ENCODE data around the gene SPRY4.
"Not testable (repeated sequence)": the region's sequence is repeated elsewhere in the genome, so short reads cannot be mapped to it uniquely, and the experiment has no call there.

Gene SPRY4

DNA sequence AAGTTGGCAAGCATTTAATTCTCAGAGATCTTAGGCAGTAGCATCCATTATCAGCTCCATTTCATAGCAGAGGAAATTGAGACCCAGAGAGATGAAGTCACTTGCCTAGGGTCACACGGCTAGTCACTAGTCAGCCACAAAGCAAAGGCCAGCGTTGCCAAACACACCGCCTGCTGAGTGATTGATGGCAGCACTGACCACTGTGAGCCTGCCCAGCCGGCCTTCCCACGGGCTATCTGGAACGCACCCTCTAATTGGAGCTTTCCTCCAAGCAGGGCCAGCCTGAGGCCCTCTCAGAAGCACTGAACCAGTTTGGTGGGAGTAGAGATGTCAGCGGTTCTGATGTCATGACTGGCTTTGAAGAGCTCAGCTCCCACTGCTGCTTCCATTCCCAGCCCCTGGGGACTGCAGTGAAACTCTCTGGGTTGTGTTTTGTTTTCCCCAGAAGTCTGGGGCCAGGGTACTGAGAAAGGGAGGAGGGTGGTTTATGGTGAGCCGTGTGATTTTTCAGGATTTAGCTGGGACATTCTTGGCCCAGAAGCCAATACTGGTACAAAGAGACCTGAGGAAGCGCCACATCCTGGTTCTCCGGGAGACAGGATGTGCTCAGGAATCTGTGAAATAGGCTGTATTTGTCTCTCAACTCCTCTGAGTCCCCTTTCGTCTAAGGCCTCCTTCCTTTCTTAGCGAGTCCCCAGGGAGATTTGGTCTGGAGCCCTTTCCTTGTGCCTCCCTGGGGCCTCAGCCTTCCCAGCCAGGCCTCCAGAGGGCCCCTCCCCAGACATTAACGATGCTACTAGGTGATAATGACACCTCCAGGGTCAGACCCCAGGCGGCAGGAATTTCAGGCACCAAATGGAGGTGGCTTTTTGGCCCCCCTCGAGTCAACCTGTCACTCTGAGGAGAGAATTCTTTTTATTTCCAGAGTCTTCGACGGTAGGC, 44.5 kb downstream of the SPRY4 start:
- no peak for TF ChIP-seq JUND (IDR thresholded peaks at IDR 0.05; ENCODE audit: low read depth)
- in situ Hi-C loops (cut with HindIII; ENCODE audit: low pct_unique_long_range_greater_than_20kb, low sequenced_read_pairs), result no loop called here
- DNase-seq (ENCODE audit: low read depth in 1 of 2, low spot score in 1 of 2), result peak in 1 of 2 experiments; percentile 90

DNA sequence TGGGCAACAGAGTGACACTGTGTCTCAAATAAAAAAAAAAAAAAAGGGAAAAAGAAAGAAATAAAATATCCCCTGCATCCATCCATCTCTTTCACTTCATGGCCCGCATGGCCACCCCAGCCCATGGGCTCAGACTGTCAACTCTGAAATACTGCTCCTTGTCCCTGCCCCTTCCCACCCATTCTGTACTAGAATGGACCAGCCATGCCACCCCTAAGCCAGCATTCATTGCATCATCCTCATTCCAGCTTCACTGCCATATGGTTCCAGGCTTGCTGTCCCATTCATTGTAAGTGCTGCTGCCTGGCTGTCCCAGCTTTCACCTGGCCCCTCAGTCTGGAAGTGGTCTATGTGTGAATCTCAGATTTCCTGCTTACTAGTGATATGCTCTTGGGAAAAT, 46.2 kb downstream of the SPRY4 start:
- in situ Hi-C loops (cut with HindIII; ENCODE audit: low pct_unique_long_range_greater_than_20kb, low sequenced_read_pairs), result no loop called here
- no peak for DNase-seq (ENCODE audit: low read depth in 1 of 2, low spot score in 1 of 2)
- TF ChIP-seq JUND (IDR thresholded peaks at IDR 0.05; ENCODE audit: low read depth), result no peak

DNA sequence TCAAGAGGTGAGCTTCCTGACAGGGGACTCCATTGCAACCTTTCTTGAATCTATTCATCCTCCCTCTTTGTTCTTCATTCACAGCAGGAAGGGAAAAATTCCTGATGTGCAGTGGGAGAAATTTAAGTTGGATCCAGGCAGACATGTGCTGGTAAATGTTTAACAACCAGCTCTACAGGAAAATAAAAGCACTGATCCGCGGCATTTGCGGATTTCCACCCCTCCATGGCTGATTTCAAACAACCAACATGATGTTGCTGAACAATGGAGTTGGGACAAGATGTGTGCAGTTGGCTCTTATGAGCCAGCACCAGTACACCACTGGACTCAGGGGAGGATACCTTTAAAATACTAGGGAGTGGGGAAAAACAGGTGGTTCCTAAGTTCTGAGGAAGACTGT, 47.0 kb downstream of the SPRY4 start:
- in situ Hi-C loops (cut with HindIII; ENCODE audit: low pct_unique_long_range_greater_than_20kb, low sequenced_read_pairs), result no loop called here
- no peak for DNase-seq (ENCODE audit: low read depth in 1 of 2, low spot score in 1 of 2)
- TF ChIP-seq JUND (IDR thresholded peaks at IDR 0.05; ENCODE audit: low read depth), result no peak

DNA sequence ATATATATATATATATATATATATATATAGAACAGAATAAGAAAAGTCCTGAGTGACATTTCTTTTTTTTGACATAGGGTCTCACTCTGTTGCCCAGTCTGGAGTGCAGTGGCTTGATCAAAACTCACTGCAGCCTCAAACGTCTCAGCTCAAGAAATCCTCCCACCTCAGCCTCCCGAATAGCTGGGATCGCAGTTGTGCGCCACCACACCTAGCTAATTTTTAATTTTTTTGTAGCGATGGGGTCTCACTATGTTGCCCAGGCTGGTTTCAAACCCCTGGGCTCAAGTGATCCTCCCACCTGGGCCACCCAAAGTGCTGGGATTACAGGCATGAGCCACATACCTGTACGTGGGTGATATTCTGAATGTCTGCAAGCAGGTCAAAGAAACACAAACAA, 48.3 kb downstream of the SPRY4 start:
- no peak for DNase-seq (ENCODE audit: low read depth in 1 of 2, low spot score in 1 of 2)
- TF ChIP-seq JUND (IDR thresholded peaks at IDR 0.05; ENCODE audit: low read depth), result no peak
- in situ Hi-C loops (cut with HindIII; ENCODE audit: low pct_unique_long_range_greater_than_20kb, low sequenced_read_pairs), result no loop called here

DNA sequence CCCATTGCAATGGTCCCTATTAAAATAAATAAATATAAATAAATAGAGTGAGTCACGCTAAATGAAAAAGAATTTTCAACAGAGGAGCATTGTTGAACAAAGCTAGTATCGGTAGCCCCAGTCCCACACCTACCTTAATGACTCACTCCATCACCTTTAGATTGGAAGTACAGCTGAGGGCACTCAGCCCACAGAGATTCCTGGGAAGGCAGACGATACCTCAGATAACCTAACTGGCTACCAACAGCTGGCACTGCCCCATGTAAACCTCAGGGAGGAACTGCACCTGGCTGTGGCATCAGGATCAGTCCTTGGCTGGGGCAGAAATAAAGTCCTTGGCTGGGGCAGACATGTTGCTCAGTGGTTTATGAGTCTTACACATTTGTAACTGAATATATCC, 49.3 kb downstream of the SPRY4 start:
- TF ChIP-seq JUND (IDR thresholded peaks at IDR 0.05; ENCODE audit: low read depth), result no peak
- DNase-seq (ENCODE audit: low read depth in 1 of 2, low spot score in 1 of 2), result no peak
- in situ Hi-C loops (cut with HindIII; ENCODE audit: low pct_unique_long_range_greater_than_20kb, low sequenced_read_pairs), result no loop called here

DNA sequence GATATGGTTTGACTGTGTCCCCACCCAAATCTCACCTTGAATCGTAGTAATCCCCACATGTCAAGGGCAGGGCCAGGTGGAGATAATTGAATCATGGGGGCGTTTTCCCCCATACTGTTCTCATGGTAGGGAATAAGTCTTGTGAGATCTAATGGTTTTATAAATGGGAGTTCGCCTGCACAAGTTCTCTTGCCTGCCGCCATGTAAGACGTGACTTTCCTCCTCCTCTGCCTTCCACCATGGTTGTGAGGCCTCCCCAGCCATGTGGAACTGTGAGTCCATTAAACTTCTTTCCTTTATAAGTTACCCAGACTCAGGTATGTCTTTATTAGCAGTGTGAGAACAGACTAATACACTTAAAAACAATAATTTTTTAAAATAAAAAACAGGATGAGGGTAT, 52.2 kb downstream of the SPRY4 start:
- in situ Hi-C loops (cut with HindIII; ENCODE audit: low pct_unique_long_range_greater_than_20kb, low sequenced_read_pairs); DNase-seq (ENCODE audit: low read depth in 1 of 2, low spot score in 1 of 2): not testable (repeated sequence)

DNA sequence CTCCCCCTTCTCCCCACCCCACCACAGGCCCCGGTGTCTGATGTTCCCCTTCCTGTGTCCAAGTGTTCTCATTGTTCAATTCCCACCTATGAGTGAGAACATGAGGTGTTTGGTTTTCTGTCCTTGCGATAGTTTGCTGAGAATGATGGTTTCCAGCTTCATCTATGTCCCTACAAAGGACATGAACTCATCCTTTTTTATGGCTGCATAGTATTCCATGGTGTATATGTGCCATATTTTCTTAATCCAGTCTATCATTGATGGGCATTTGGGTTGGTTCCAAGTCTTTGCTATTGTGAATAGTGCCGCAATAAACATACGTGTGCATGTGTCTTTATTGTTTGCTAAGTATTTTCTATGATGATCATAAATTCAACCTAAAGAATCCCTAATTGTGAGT, 60.7 kb downstream of the SPRY4 start:
- DNase-seq (ENCODE audit: low read depth in 1 of 2, low spot score in 1 of 2); in situ Hi-C loops (cut with HindIII; ENCODE audit: low pct_unique_long_range_greater_than_20kb, low sequenced_read_pairs): not testable (repeated sequence)

DNA sequence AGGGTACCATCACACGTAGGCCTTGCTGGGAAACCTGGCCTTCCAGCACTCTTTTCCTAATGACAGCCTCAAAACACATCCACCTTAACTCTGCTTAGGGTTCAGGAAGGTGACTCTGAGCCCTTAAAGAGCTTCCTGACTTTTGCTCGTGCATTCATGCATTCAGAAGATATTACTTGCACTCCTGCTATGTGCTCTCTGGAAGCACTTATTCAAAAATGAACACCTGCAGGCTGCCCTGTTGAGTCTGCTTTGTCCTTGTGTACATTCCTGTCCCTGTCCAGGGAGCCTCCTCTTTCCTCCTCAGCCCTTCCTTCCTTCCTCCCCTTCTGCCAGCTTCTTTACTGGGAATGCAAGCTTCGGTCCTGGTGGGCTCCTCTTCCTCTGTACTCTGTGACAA, 61.5 kb downstream of the SPRY4 start:
- no peak for TF ChIP-seq JUND (IDR thresholded peaks at IDR 0.05; ENCODE audit: low read depth)
- in situ Hi-C loops (cut with HindIII; ENCODE audit: low pct_unique_long_range_greater_than_20kb, low sequenced_read_pairs), result no loop called here

DNA sequence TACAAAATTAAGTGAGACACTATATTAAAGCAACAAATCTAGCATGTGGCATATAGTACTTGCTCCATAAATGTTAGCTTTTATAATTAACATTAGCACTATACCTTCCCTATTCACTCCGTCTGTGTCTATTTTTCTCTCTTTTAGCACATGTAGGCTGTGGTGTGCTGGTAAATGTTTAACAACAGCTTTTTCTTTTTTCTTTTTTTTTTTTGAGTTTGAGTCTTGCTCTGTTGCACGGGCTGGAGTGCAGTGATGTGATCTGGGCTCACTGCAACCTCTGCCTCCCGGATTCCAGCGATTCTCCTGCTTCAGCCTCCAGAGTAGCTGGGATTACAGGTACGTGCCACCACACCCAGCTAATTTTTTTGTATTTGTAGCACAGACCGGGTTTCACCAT, 62.1 kb downstream of the SPRY4 start:
- in situ Hi-C loops (cut with HindIII; ENCODE audit: low pct_unique_long_range_greater_than_20kb, low sequenced_read_pairs), result no loop called here
- DNase-seq (ENCODE audit: low read depth in 1 of 2, low spot score in 1 of 2), result no peak
- TF ChIP-seq JUND (IDR thresholded peaks at IDR 0.05; ENCODE audit: low read depth), result no peak

More for the DNA sequence above, 61.5 kb downstream of the SPRY4 start:
- DNase-seq (ENCODE audit: low read depth in 1 of 2, low spot score in 1 of 2), result no peak

Data from T47D (cell line).